ENCODE results near the gene NUP133. TPM values are rescaled to one million over a fixed set of nuclear protein-coding genes. Genes with fewer than 3 reads are reported as not detected.

NUP133 gene
- total and polyA plus RNA-seq, 2 donors (not counting 3 experiments of a cell fraction or from before 2014, with no cell fraction given) = 13.4 to 43.2 TPM

DNA sequence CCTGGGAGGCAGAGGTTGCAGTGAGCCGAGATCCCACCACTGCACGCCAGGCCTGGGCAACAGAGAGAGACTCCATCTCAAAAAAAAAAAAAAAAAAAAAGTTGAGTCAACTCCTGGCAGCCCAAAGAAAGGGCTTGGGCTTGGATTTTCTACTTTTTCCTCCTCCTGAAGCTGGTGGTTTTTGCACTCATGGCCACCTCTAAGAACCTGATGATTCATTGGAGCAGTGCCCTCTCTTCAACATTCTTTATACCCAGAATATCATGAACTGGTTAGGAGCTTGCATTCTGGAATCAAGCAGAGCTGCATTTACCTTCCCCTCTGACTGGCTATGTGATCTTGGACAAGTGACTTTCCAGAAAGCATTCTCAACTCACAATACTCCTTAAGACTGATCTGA is 70.7 kb downstream of the NUP133 start:
- ChIA-PET POLR2A (no interaction called here), CTCF (no interaction called here)
- Histone ChIP-seq H3K9ac (replicated peaks; ENCODE audit: extremely low read depth, insufficient read depth, low read length) (no peak overlapping the region), H3K79me2 (ENCODE audit: control insufficient read depth, insufficient read depth, low read length) (no peaks in the 10 kb centered on the region), H3K27ac (ENCODE audit: insufficient read depth, low read depth, low read length) (no peak overlapping the region), H3K4me1 (ENCODE audit: control insufficient read depth, extremely low read depth, insufficient read depth, low read length) (no peaks in the 10 kb centered on the region), H3K4me2 (ENCODE audit: insufficient read depth, low read length) (no peak overlapping the region), H3K4me3 (replicated peaks in 1 of 3; ENCODE audit: insufficient read depth in 1 of 3, low read depth in 1 of 3, low read length in 3 of 3) (no peak overlapping the region), H3K9me3 (replicated peaks; ENCODE audit: control insufficient read depth, insufficient read depth, low read length) (no peaks in the 10 kb centered on the region), H3K9me1 (replicated peaks; ENCODE audit: control insufficient read depth, extremely low read depth, insufficient read depth, low read length) (no peaks in the 10 kb centered on the region), H4K20me1 (replicated peaks; ENCODE audit: control insufficient read depth, extremely low read depth, insufficient read depth, low read length) (no peaks in the 10 kb centered on the region), H3K27me3 (ENCODE audit: control insufficient read depth in 2 of 2, insufficient read depth in 2 of 2, low read length in 2 of 2) (peaks cover 27 to 29% of the 10 kb centered on the region in 2 experiments), H2AFZ (ENCODE audit: low read depth, low read length) (no peak overlapping the region), H3K36me3 (ENCODE audit: control insufficient read depth in 2 of 2, extremely low read depth in 1 of 2, insufficient read depth in 2 of 2, low read length in 2 of 2) (peaks cover 3 to 6% of the 10 kb centered on the region in 2 experiments)
- TF ChIP-seq MYC (IDR thresholded peaks at IDR 0.05; ENCODE audit: low read depth, low read length) = no peak
- TF ChIP-seq POLR2AphosphoS5 (IDR thresholded peaks at IDR 0.05; ENCODE audit: insufficient read depth, low read depth, low read length) = no peak
- no peak for TF ChIP-seq GATA2 (IDR thresholded peaks at IDR 0.05; ENCODE audit: insufficient read depth, insufficient read length, low read depth, low read length)
- no peak for TF ChIP-seq JUN (IDR thresholded peaks at IDR 0.05; ENCODE audit: borderline replicate concordance, insufficient read depth, insufficient read length, low read depth)
- TF ChIP-seq POLR2A (IDR thresholded peaks at IDR 0.05; ENCODE audit: low read depth, low read length) = no peak
- TF ChIP-seq, protein P1, sequence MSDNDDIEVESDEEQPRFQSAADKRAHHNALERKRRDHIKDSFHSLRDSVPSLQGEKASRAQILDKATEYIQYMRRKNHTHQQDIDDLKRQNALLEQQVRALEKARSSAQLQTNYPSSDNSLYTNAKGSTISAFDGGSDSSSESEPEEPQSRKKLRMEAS (IDR thresholded peaks at IDR 0.05; ENCODE audit: insufficient read depth, insufficient read length) = no peak
- no peak for TF ChIP-seq FOS (IDR thresholded peaks at IDR 0.05; ENCODE audit: borderline replicate concordance, insufficient read depth, low read length)
- no peak for TF ChIP-seq EZH2 (IDR thresholded peaks at IDR 0.05; ENCODE audit: borderline replicate concordance, low read depth, low read length, severe bottlenecking)
- TF ChIP-seq CTCF (IDR thresholded peaks at IDR 0.05; ENCODE audit: extremely low read depth in 1 of 2, insufficient read depth in 1 of 2, low read depth in 1 of 2, low read length in 2 of 2) = no peak
- dilution Hi-C loops (cut with MboI; ENCODE audit: extremely low pct_ligation_motif_present, low sequenced_read_pairs) = no loop called here
- DNase-seq (ENCODE audit: low read depth, low spot score) (no peak), FAIRE-seq (no peak)
- intact Hi-C loops (cut with micrococcal nuclease) = no loop called here
- BruUV-seq (replicated peaks) = no TSS peak

Measured in endothelial cell of umbilical vein (primary cell).